ENCODE measurements around the gene OR52I1.

OR52I1 gene, protein sequence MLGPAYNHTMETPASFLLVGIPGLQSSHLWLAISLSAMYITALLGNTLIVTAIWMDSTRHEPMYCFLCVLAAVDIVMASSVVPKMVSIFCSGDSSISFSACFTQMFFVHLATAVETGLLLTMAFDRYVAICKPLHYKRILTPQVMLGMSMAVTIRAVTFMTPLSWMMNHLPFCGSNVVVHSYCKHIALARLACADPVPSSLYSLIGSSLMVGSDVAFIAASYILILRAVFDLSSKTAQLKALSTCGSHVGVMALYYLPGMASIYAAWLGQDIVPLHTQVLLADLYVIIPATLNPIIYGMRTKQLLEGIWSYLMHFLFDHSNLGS

GRCh38 chr11:4593739-4594138, at the start of gene OR52I1:
Gene OR52I1 (plus strand): TSS chr11:4594039. CDS start chr11:4594039, 0 bp downstream.
- no peak for DNase-seq

GRCh38 chr11:4544891-4545290, 48.9 kb upstream of the OR52I1 start, which contains the start of gene OR52M1:
Gene OR52M1 (plus strand): TSS chr11:4545191. CDS start chr11:4545191, 0 bp downstream.
- DNase-seq, result no peak

GRCh38 chr11:4546878-4547277, 47.0 kb upstream of the OR52I1 start:
- no peak for DNase-seq

DNA sequence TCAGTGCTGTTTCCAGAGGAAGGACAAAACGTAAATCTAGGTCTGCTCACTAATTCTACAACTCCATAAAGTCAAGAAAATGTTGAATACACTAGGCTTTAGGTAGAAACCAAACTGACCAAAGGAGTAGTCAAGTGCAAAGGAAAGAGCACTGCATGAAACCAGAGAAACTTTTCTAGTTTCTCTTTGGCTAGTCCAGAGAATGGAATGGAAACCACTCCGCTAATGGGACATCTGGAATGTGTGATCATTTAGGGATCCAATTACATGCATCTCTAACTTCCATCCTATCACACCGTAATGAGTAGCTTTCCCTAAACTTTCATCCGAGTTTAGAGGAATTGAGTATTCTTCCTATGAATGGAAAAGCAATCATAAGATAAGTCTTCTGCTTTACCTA, 46.4 kb upstream of the OR52I1 start:
- DNase-seq, result no peak

DNA sequence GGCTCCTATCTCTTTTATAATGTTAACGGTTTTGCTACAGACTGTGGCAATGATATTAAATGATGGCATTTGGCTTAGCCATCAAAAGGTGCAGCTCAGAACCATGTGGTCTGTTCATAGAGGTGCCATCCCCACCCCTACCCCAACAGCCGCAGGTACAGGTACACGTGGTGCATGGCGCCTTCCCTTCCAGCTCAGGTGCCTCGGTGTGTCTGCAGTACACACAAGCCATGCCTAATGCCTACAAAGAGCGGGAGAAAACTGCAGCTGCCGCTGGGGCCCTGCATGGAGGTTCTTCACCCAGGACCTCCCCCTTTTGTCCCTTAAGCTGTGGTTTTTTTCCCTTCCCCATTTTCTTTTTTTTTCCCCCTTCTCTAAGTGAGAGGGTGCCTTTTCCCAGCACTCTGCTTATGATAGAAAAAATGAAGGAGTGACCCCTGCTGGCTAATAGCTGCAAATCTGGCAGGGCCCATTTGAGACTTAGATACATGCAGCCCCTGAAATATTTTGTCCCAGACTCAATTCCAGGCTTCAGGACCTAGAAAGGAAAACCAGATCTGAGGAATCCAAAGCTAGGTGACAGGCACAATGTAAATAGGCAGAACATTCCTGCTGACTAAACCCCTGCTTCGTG, 42.4 kb upstream of the OR52I1 start:
- peak; percentile 30 to 43 for DNase-seq

GRCh38 chr11:4559527-4560440, 34.1 kb upstream of the OR52I1 start:
- no peak for DNase-seq

- no peak for DNase-seq
Measured at GRCh38 chr11:4560467-4560866, 33.4 kb upstream of the OR52I1 start.

DNA sequence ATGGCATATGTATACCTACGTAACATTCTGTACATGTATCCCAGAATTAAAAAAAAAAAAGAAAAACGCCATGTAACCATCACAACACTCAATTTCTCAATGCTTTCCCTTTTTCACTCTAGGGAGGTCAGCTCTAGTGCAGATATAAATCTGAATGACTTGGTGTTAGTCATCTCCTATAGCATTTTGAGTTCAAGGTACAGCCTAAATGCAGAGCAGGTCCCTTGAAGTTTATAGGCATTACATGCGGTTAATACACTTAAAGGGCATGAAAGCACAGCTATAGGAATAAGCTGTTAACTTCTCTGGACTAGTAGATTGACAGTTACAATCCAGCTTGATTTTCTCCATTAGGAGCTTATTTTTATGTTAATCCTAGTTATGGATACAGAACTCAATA, 28.5 kb upstream of the OR52I1 start:
- no peak for DNase-seq

- DNase-seq, result no peak
Measured at GRCh38 chr11:4569075-4569474, 24.8 kb upstream of the OR52I1 start.

- no peak for DNase-seq
Measured at GRCh38 chr11:4576880-4577279, 17.0 kb upstream of the OR52I1 start.

DNA sequence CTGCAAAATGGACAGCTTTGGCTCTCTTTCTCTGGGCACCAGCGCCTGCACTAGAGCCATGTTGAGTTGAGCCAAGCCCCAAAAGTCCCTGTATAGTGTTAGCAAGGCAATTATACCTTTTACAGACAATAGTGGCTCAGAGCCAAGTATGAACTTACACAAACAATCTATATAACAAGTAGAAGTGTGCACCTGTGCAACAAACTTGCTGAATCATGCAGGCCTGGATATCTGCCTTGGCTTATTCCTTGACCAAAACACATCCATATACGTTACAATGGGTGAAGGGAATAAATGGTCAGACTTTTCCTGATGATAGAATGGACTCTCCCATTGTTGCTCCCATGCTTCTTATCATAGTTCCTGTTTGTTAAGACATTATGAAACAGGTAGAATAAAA, 16.1 kb upstream of the OR52I1 start:
- DNase-seq, result no peak

GRCh38 chr11:4578624-4579023, 15.2 kb upstream of the OR52I1 start:
- no peak for DNase-seq

GRCh38 chr11:4580124-4580523, 13.7 kb upstream of the OR52I1 start:
- no peak for DNase-seq

DNA sequence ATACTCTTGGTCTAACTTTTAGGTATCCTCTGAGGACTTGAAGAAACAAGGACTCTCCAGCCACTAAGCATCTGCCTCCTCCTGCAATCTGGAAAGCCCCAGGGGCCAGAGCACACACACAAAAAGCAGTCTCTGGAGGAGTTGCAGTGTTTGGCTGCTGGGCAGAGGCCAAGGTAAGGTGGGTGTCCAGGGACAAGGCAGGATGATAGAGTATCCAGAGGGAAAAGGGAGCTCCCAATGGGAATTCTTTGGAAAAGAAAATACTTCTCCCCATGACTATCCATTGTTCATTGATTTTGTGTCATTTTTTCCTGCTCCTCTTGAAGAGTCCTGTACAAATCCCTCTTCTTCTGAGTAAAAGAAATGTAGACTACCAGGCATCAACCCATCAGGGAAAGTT, 12.4 kb upstream of the OR52I1 start, which contains the start of gene OR52I2:
Gene OR52I2 (plus strand): TSS at position 301 of the 400 bp plus-strand sequence.
- DNase-seq, result no peak

GRCh38 chr11:4589017-4589416, 4.8 kb upstream of the OR52I1 start:
- DNase-seq, result no peak

- no peak for DNase-seq
Measured at GRCh38 chr11:4605057-4605456, 11.2 kb downstream of the OR52I1 start.

DNA sequence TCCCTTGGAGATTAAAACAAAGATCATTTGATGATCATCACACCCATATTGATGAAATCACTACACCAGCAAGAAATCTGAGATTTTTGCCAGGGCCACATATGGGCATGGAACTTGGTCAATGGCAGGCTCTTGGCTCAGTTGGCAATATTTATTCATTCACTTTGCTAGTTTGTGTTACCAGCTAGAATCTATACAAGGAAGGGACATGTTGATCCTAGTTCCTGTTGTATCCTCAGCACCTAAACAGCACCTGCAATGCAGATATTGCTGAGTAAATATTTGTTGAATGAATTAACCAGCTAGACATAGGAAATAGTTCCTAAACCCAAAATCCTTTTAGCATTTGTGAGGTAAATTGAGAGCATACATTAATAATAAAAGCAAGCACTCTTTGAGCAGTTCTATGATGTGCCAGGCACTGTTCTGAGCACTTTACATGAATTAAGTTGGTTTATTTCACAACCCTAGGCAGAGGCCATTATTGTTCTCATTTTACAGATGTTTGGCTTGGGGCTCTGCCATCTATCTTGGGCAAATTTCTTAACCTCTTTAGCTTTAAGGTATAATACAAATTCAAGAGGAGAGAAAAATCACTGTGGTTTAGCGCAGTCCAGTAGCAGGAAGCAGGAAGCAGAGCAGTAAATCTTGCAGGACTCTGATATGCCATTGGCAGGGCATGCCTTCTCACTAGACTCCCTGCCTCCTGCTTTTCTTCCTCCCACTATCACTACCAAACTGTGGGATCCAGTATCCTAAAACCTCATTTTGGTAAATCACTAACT, 12.6 kb downstream of the OR52I1 start:
- no peak for DNase-seq

DNA sequence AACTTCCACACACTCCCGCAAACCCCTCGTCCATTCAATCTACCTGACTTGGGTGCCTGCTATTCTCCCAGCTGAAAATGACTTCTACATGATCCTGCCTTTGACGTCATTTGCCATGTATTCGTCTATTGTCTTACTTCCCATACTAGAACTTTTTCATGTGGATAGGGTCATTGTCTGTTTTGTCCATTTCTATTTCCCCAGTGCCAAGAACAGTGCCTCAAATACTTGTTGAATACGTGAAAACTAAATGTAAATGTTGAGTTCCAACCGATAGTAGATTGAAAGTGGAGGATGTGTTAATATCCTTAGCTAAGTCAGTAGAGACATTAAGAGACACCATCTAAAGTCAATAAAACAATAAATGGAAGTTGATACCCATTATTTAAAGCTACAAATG, 13.3 kb downstream of the OR52I1 start:
- no peak for DNase-seq

GRCh38 chr11:4607781-4608666, 14.2 kb downstream of the OR52I1 start, which contains the start of gene TRIM68:
Gene TRIM68 (minus strand): TSS chr11:4608231. CDS start chr11:4605504, 2,727 bp downstream.
- peak; percentile 94 for DNase-seq

- peak; percentile 21 to 24 for DNase-seq
Measured at GRCh38 chr11:4610258-4610935, 16.6 kb downstream of the OR52I1 start.

- no peak for DNase-seq
Measured at GRCh38 chr11:4611986-4612385, 18.1 kb downstream of the OR52I1 start.

Measured in Kasumi-1 (cell line).